Endothelial cell of umbilical vein (primary cell): Measurements from ENCODE around the gene PIF1. TPM values are rescaled to one million over a fixed set of nuclear protein-coding genes. Genes with fewer than 3 reads are reported as not detected.

Experiments
- BruUV-seq: library from RNA; stranded (reverse); fragments of 400-500 nt; replicated peaks from 2 replicates; lab custom pipeline; 2021; lab: Mats Ljungman, UMichigan
- CTCF ChIA-PET: fragments of 300-600, 350-600 bp; sonication (Branson Sonifier 250); formaldehyde crosslinking; loops from one replicate; lab custom pipeline; 2021; ENCODE audit warnings: antibody characterized with exemption, inconsistent platforms; lab: Charles Lee
- POLR2A ChIA-PET: fragments of 300-600, 350-600 bp; sonication (Branson Sonifier 250); formaldehyde crosslinking; loops from one replicate; lab custom pipeline; 2021; ENCODE audit warnings: antibody characterized with exemption, inconsistent platforms; lab: Charles Lee
- DNase-seq: peaks from one replicate; pipeline ENCODE4 v3.0.0-alpha.2; 2011; ENCODE audit warnings: low read depth, low spot score
- FAIRE-seq: peaks from 2 replicates; lab custom pipeline; 2011; peaks lifted over from hg19 to GRCh38; lab: Jason Lieb, UNC
- H2AFZ ChIP-seq: 2 replicates; pipeline ENCODE4 v1.6.0; 2012; ENCODE audit warnings: low read depth, low read length, control low read depth, inconsistent platforms
- H3K27ac ChIP-seq: 2 replicates; pipeline ENCODE4 v1.5.1; 2011; ENCODE audit warnings: low read depth, mild to moderate bottlenecking, control low read depth, low read length, moderate library complexity; ENCODE audit not compliant: insufficient read depth
- H3K27me3 ChIP-seq, 2 experiments: 2 replicates each; pipeline versions ENCODE4 v1.6.0 to v1.6.1; 2011; ENCODE audit warnings: low read length in 2 of 2, mixed read lengths in 1 of 2; ENCODE audit not compliant: control insufficient read depth in 2 of 2, insufficient read depth in 2 of 2
- H3K36me3 ChIP-seq, 2 experiments: 2 replicates in 1 of 2; 3 replicates in 1 of 2; pipeline ENCODE4 v1.5.1; 2011; ENCODE audit warnings: low read length in 2 of 2, mild to moderate bottlenecking in 1 of 2, moderate library complexity in 1 of 2; ENCODE audit not compliant: control insufficient read depth in 2 of 2, insufficient read depth in 2 of 2; ENCODE audit errors: extremely low read depth in 1 of 2
- H3K4me1 ChIP-seq: 3 replicates; pipeline ENCODE4 v1.5.1; 2011; ENCODE audit warnings: mild to moderate bottlenecking, low read length; ENCODE audit not compliant: control insufficient read depth, insufficient read depth; ENCODE audit errors: extremely low read depth
- H3K4me2 ChIP-seq: 2 replicates; pipeline ENCODE4 v1.6.1; 2011; ENCODE audit warnings: low read length, control low read depth, mixed read lengths; ENCODE audit not compliant: insufficient read depth
- H3K4me3 ChIP-seq, 3 experiments: fragments of 200-600 bp in 1 of 3; sonication (generic), shearing (Covaris generic) in 1 of 3; replicated peaks in 1 of 3; 2 replicates each; pipeline ENCODE4 v1.5.1; 2011 to 2016; ENCODE audit warnings: control low read depth in 3 of 3, low read length in 3 of 3, mild to moderate bottlenecking in 2 of 3, inconsistent platforms in 1 of 3, low read depth in 1 of 3, moderate library complexity in 1 of 3; ENCODE audit not compliant: insufficient read depth in 1 of 3
- H3K79me2 ChIP-seq: 2 replicates; pipeline ENCODE4 v1.6.0; 2012; ENCODE audit warnings: low read length, inconsistent platforms; ENCODE audit not compliant: control insufficient read depth, insufficient read depth
- H3K9ac ChIP-seq: replicated peaks from 2 replicates; pipeline ENCODE3; 2011; ENCODE audit warnings: low read length, control low read depth; ENCODE audit not compliant: insufficient read depth; ENCODE audit errors: extremely low read depth
- H3K9me1 ChIP-seq: replicated peaks from 3 replicates; pipeline ENCODE4 v1.6.0; 2011; ENCODE audit warnings: mild to moderate bottlenecking, low read length; ENCODE audit not compliant: control insufficient read depth, insufficient read depth; ENCODE audit errors: extremely low read depth
- H3K9me3 ChIP-seq: replicated peaks from 2 replicates; pipeline ENCODE4 v1.5.1; 2012; ENCODE audit warnings: low read length, inconsistent platforms; ENCODE audit not compliant: control insufficient read depth, insufficient read depth
- H4K20me1 ChIP-seq: replicated peaks from 2 replicates; pipeline ENCODE3; 2011; ENCODE audit warnings: mild to moderate bottlenecking, low read length; ENCODE audit not compliant: control insufficient read depth, insufficient read depth; ENCODE audit errors: extremely low read depth
- EZH2 ChIP-seq: IDR thresholded peaks from 2 replicates; pipeline ENCODE4 v1.6.1; 2012; ENCODE audit warnings: borderline replicate concordance, low read depth, mild to moderate bottlenecking, moderate library complexity, low read length, inconsistent platforms; ENCODE audit not compliant: severe bottlenecking
- FOS ChIP-seq: IDR thresholded peaks from 2 replicates; pipeline ENCODE4 v1.6.1; 2011; ENCODE audit warnings: mild to moderate bottlenecking, low read length, moderate library complexity, borderline replicate concordance; ENCODE audit not compliant: insufficient read depth
- GATA2 ChIP-seq: IDR thresholded peaks from 2 replicates; pipeline ENCODE4 v1.7.0; 2011; ENCODE audit warnings: low read depth, mild to moderate bottlenecking, moderate library complexity, mixed read lengths, low read length; ENCODE audit not compliant: insufficient read length, insufficient read depth
- JUN ChIP-seq: IDR thresholded peaks from 2 replicates; pipeline ENCODE4 v1.6.1; 2011; ENCODE audit warnings: borderline replicate concordance, low read depth; ENCODE audit not compliant: insufficient read length, insufficient read depth
- MYC ChIP-seq: IDR thresholded peaks from one replicate; pipeline ENCODE4 v1.6.1; 2011; ENCODE audit warnings: mild to moderate bottlenecking, low read depth, low read length
- POLR2A ChIP-seq: IDR thresholded peaks from 2 replicates; pipeline ENCODE4 v1.6.1; 2012; ENCODE audit warnings: low read depth, mild to moderate bottlenecking, control low read depth, low read length
- POLR2AphosphoS5 ChIP-seq: IDR thresholded peaks from 2 replicates; pipeline ENCODE4 v1.6.1; 2012; ENCODE audit warnings: low read depth, mild to moderate bottlenecking, control low read depth, low read length, moderate library complexity; ENCODE audit not compliant: insufficient read depth
- dilution Hi-C: fragments of 300-500 bp; cut with MboI; formaldehyde crosslinking; loops from one replicate; pipeline ENCODE4 v1.15.0; 2019; ENCODE audit warnings: low sequenced_read_pairs; ENCODE audit not compliant: extremely low pct_ligation_motif_present
- intact Hi-C: fragments of 100-400 bp; cut with micrococcal nuclease; formaldehyde crosslinking; loops from one replicate; pipeline ENCODE4 v1.10.0; 2022
- polyA plus RNA-seq, 4 experiments: library from polyadenylated mRNA; depleted of rRNA in 3 of 4; stranded (reverse) in 3 of 4; unstranded in 1 of 4; fragments of >200 nt; gene quantifications; 2 replicates each; pipeline versions ENCODE4 v1.2.1 to v1.2.3, GENCODE V29; 2011 to 2012; ENCODE audit warnings: missing spikeins in 1 of 4
- total RNA-seq: library from RNA; stranded (reverse); gene quantifications from 2 replicates; pipeline ENCODE4 v1.2.3, GENCODE V29; 2021
- TF ChIP-seq, protein P1 (sequence below): IDR thresholded peaks from 2 replicates; pipeline ENCODE4 v1.6.1; 2011; ENCODE audit not compliant: insufficient read depth, insufficient read length
- TF ChIP-seq, protein P2 (sequence below), 2 donors: IDR thresholded peaks; 1 replicate in 1 of 2; 2 replicates in 1 of 2; pipeline ENCODE4 v1.5.1; 2011; ENCODE audit warnings: low read length in 2 of 2, mild to moderate bottlenecking in 2 of 2, moderate library complexity in 2 of 2, control low read depth in 1 of 2, inconsistent platforms in 1 of 2, low read depth in 1 of 2; ENCODE audit not compliant: insufficient read depth in 1 of 2; ENCODE audit errors: extremely low read depth in 1 of 2

The PIF1 gene
- total and polyA plus RNA-seq, 2 donors (not counting 3 experiments of a cell fraction or from before 2014, with no cell fraction given), result 18.6 to 52.7 TPM

DNA sequence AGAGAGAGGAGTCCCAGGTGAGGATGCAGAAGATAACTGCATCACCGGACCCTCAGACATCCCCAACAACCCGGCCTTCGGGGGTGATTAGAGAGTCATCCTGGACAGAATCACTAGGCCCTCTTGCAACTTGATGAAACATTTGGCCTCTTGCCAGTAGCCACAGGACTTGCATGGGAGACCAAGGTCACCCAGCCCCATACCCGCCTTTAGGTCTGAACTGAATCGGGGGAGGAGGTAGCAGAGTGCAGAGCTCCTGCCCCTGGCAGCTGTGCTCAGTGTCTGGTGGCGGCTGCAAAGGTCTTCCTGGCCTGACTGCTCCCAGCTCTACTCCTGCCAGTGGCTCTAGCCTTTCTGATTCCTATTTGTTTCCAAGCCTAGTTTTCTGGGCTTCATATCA lies 12.4 kb downstream of the PIF1 start:
- FAIRE-seq (no peak), DNase-seq (no peak)
- Histone ChIP-seq H3K4me1 (no peaks in the 10 kb centered on the region), H3K9ac (no peak overlapping the region), H3K9me3 (no peaks in the 10 kb centered on the region), H3K36me3 (peaks cover 0 to 6% of the 10 kb centered on the region in 2 experiments), H3K27me3 (peaks cover 0 to 6% of the 10 kb centered on the region in 2 experiments), H3K4me2 (no peak overlapping the region), H3K79me2 (no peaks in the 10 kb centered on the region), H3K9me1 (no peaks in the 10 kb centered on the region), H2AFZ (no peak overlapping the region), H3K4me3 (no peak overlapping the region), H3K27ac (no peak overlapping the region), H4K20me1 (no peaks in the 10 kb centered on the region)
- no TSS peak for BruUV-seq
- TF ChIP-seq POLR2AphosphoS5, result no peak
- no peak for TF ChIP-seq MYC
- TF ChIP-seq, protein P1, sequence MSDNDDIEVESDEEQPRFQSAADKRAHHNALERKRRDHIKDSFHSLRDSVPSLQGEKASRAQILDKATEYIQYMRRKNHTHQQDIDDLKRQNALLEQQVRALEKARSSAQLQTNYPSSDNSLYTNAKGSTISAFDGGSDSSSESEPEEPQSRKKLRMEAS, result no peak
- TF ChIP-seq FOS, result no peak
- TF ChIP-seq GATA2, result no peak
- TF ChIP-seq POLR2A, result no peak
- no peak for TF ChIP-seq EZH2
- TF ChIP-seq, protein P2, sequence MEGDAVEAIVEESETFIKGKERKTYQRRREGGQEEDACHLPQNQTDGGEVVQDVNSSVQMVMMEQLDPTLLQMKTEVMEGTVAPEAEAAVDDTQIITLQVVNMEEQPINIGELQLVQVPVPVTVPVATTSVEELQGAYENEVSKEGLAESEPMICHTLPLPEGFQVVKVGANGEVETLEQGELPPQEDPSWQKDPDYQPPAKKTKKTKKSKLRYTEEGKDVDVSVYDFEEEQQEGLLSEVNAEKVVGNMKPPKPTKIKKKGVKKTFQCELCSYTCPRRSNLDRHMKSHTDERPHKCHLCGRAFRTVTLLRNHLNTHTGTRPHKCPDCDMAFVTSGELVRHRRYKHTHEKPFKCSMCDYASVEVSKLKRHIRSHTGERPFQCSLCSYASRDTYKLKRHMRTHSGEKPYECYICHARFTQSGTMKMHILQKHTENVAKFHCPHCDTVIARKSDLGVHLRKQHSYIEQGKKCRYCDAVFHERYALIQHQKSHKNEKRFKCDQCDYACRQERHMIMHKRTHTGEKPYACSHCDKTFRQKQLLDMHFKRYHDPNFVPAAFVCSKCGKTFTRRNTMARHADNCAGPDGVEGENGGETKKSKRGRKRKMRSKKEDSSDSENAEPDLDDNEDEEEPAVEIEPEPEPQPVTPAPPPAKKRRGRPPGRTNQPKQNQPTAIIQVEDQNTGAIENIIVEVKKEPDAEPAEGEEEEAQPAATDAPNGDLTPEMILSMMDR (IDR thresholded peaks at IDR 0.05; ENCODE audit: extremely low read depth in 1 of 2, insufficient read depth in 1 of 2, low read depth in 1 of 2, low read length in 2 of 2), result no peak
- TF ChIP-seq JUN, result no peak
- POLR2A ChIA-PET, result no interaction called here
- intact Hi-C loops (no loop called here), dilution Hi-C loops (no loop called here)
- CTCF ChIA-PET, result interaction anchor here (1.1 to 6.9 kb wide), 3 partner anchors 11 to 92 kb away, joined by 3 to 222 read pairs (median 3); no protein-coding TSS in a partner anchor
